GM19043 (cell line): ENCODE results near the gene TAB3.

Source experiments
- ATAC-seq: cut with Tn5 transposase; IDR thresholded peaks from one replicate; pipeline ENCODE4 v1.9.1; 2021; ENCODE audit warnings: low read depth; ENCODE audit not compliant: unreplicated experiment

TAB3 gene

DNA sequence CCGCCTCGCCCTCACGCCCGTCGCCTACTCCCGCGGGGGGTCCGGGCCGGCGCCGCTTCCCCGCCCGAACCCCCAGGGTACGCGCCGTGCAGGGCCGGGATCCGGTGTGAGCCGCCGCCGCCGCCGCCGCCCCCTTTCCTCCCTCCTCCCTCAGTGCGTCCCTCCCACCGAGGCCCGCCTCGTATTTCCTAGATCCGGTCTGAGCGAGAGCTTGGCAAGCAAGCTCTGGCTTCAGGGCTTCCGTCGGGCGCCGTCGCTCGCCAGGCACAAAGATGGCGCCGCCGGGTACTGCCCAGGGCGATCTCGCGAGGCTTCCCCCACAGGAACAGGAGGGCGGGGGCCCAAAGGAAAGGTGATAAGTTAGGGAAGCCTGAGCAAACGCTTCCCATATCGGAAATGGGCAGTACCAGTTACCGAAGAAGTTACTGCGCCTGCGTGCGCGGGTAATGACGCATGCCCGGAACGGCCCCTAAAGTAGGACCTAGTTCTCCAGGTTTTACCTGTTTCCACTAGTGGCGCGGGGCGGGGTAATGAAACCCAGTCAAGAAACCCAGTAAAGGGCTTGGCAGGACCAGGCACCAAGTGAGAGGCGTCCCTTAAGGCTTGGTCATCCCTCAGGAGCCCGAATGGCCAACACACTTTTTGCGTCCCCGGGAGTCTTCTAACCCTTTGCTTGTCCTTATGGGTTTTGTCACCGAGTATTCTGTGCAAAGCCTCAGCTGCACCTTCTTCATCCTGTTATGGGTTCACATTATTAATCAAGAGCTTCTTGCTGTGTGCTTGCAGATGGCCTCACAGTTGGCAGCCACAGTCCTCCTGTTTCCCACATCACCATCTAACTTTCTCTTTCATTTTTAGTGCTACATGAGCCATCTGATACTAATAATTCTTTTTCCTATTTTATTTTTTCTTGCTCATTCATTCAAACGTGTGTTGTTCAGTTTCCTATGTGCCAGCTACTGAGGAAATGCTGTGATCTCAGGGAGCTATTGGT is at the start of gene TAB3:
Gene TAB3 (minus strand): TSS at position 108 of the 994 bp plus-strand sequence. CDS start 29,666 bp downstream, outside the sequence.
- peak; percentile 91 for ATAC-seq

GRCh38 chrX:30938295-30938694 is 49.2 kb upstream of the TAB3 start:
- ATAC-seq, result no peak

GRCh38 chrX:30935985-30936384 is 46.9 kb upstream of the TAB3 start:
- no peak for ATAC-seq

GRCh38 chrX:30931920-30932319 is 42.9 kb upstream of the TAB3 start:
- no peak for ATAC-seq

DNA sequence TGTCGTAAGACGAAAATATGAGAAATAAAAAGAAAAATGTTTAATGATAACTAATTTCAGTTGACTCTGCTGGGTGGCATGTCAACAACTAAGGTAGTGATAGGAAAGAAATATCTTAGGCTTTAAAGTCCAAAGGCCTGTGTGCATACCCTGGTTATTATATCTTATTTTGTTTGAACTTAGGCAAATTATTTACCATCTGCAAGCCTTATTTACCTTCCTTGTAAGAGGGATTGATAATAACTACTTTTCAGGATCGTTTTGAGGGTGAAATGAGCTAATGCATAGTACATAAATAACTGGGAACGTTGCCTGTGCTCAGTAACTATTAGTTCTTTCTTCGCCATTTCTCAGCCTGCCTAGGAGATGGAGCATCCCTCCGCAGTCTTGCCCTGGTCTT is 41.6 kb upstream of the TAB3 start:
- ATAC-seq, result no peak

DNA sequence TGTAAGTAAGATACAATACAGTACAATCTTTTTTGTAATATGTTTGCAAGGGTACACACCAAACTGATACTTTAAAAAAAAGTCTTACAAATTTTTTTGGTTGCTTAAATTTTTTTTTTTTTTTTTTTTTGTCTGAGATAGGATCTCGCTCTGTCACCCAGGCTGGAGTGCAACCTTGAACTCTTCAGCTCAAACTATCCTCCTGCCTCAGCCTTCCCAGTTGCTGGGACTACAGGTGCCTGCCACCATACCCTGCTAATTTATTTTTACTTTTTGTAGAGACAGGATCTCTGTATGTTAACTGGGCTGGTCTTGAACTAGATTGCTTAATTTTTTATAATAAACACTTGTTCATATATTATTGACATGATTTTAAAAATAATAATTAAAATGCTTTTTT is 41.1 kb upstream of the TAB3 start:
- ATAC-seq, result no peak

- ATAC-seq, result no peak
These were observed 31.2 kb upstream of the TAB3 start for GRCh38 chrX:30920271-30920670.

DNA sequence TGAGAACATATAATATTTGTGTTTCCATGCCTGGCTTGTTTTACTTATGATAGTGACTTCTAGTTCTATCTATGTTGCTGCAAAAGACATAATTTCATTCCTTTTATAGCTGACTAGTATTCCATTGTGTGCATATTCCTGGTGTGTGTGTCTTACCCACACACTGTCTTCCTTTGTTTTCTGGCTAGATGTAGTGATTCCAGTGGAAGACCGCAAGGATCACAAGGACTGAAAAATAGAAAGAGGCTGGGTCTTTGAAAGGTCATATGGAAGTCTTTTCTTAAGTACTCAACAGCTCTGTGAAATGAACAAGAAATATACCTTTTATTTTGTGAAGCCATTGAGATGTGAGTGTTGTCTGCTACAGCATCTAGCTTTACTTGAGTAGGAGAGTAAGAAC is 29.4 kb upstream of the TAB3 start:
- ATAC-seq, result no peak

GRCh38 chrX:30913492-30913891 is 24.4 kb upstream of the TAB3 start:
- no peak for ATAC-seq

DNA sequence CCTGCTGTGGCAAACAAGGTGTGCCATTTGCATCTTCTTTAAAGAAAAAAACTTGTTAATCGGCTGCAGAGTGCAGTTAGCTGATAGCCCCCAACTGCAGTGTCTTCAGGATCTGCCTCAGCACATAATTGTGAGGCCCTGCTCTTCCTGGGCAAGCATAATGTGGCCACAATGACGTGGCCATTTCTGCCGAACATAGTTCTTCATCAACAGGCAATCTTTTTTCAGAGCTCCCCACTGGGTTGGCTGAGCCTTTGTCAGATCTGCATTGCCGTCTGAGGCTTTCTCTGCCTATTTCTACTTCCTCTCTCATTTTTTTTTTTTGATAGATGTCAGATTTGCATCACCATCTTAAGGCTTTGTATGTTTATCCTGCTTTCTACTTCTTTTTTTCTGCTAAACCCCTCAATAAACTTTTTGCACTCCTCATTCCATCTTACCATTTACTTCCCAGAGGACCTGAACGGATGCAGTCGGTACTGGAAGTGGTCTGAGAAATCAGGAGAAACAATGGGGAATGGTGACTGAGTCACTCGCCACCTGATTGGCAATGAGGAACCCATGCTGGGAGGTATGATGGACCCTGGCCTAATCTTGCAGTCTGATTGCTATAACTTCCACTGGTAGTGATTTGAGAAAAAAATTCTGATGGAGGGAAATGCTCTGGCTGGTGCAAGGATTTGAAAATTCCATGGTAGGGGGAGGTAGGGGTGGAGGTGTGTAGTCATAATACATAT is 21.2 kb upstream of the TAB3 start:
- ATAC-seq, result no peak

- no peak for ATAC-seq
These were observed 17.7 kb upstream of the TAB3 start for GRCh38 chrX:30906726-30907125.

GRCh38 chrX:30905321-30905720 is 16.3 kb upstream of the TAB3 start:
- no peak for ATAC-seq

DNA sequence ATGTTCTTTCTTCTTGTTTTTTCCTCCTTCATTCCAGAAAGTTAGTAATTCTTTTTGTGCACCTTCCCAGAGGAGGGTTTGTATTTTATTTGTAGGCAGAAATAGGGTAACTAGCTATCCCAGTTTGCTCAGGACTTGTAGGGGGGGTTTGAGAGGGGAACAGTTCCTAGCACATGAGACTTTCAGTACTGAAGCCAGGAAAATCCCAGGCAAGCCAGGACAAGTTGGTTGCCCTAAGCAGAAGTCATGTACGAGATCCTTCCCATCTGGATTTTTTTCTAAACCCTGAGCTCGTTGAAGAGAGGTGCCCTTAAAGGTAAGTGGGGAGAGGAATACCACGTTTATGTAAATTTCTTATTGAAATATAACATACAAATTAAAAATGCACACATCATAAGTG is 15.6 kb upstream of the TAB3 start:
- ATAC-seq, result no peak

GRCh38 chrX:30904186-30904585 is 15.1 kb upstream of the TAB3 start:
- no peak for ATAC-seq

- ATAC-seq, result no peak
These were observed 11.2 kb upstream of the TAB3 start for GRCh38 chrX:30900227-30900626.

GRCh38 chrX:30898886-30899285 is 9.8 kb upstream of the TAB3 start:
- ATAC-seq, result no peak

DNA sequence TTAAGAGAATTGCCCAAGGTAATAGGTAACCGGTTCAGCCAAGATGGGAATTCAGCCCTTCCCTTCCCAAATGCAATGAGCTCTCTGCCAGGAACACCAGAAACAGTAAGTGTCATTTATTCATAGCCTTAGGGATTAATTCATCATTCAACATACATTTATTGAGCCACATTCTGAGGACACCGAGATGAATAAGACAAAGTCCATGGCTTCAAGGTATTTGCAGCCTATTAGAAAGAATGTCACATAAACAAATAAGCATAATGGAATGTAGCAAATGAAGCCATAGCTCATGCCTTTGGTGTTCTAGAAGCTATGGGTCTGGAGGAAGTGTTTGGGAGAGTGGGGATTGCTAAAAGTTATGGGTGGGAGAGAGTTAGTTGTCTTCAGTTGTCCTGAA is 6.3 kb upstream of the TAB3 start:
- ATAC-seq, result no peak

DNA sequence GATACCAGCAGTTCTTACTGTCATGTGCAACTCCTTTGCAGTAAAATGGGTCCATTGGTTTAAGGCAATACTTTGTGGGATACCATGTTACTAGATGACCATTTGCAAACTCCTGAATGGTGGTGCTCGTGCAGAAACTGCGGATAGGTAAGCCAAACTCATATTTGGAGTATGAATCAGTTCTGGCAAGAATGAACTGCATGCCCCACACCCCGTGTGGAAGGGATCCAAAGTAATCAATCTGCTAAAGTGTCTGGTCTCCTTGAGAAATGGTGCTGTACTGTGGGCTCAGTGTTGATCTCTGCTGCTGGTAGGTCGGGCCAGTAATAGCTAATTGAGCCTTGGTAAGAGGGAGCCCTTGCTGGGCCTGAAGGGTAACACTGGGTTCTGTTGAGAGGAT is 4.2 kb upstream of the TAB3 start:
- ATAC-seq, result no peak

- no peak for ATAC-seq
These were observed 3.5 kb upstream of the TAB3 start for GRCh38 chrX:30892591-30892990.

GRCh38 chrX:30888526-30889146 is 418 bp downstream of the TAB3 start:
- ATAC-seq, result peak; percentile 14

DNA sequence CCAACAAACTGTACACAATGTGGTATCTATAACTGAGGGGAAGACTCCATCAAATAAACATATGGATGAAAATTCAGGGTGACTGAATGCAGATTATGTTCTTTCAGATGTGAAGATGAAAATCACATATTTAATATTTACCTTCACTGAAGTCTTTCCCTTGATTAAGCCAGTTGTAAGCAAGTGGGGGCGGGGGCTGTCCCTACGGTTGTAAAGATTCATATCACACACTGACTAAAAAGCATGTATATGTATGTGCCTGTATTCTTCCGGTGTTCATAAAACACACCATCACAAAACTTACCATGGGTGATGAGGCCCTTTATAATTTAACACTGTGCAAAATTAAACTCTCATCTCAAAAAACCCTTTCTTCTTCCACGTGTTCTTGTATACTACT is 1.3 kb downstream of the TAB3 start:
- ATAC-seq, result no peak
